ENCODE results near the gene MIER2. TPM values are rescaled to one million over a fixed set of nuclear protein-coding genes. Genes with fewer than 3 reads are reported as not detected.
"Not testable (repeated sequence)": the region's sequence is repeated elsewhere in the genome, so short reads cannot be mapped to it uniquely, and the experiment has no call there.

The MIER2 gene
- total and polyA plus RNA-seq, 5 donors: 14.7 to 23.1 (median 16.5) TPM

DNA sequence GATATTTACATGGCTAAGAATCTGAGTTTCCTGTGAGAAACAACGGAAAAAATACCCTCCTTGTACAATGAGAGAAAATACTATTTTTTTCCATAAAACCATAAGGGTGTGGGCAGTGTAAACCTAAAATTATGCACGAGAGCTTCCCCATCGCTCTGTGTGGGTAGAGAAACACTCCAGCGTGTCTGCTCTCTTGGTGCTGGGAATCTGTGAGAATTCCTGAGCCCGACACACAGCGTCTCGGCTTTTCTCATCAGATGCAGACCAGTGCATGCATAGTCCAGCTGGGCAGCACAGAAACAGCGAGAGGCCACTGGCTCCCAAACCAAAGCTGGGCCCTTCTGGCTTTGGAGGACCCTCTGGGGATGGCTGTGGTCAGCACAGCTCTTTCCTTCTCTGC, 65.4 kb downstream of the MIER2 start:
- H3K4me3 ChIP-seq (ENCODE audit: low read length): no peak overlapping the region
- no peaks in the 10 kb centered on the region for H3K9me3 ChIP-seq (ENCODE audit: control insufficient read depth, low read length)
- intact Hi-C loops (cut with DNase I): no loop called here
- DNase-seq: no peak
- no peaks in the 10 kb centered on the region for H3K4me1 ChIP-seq (ENCODE audit: control insufficient read depth, insufficient read depth, low read length)
- WGBS: 80% methylated on average over 8 of the region's 8 CpGs
- no peaks in the 10 kb centered on the region for H3K27me3 ChIP-seq (ENCODE audit: control insufficient read depth, insufficient read depth)
- no peak for ATAC-seq
- H3K27ac ChIP-seq (ENCODE audit: low read length): no peak overlapping the region

DNA sequence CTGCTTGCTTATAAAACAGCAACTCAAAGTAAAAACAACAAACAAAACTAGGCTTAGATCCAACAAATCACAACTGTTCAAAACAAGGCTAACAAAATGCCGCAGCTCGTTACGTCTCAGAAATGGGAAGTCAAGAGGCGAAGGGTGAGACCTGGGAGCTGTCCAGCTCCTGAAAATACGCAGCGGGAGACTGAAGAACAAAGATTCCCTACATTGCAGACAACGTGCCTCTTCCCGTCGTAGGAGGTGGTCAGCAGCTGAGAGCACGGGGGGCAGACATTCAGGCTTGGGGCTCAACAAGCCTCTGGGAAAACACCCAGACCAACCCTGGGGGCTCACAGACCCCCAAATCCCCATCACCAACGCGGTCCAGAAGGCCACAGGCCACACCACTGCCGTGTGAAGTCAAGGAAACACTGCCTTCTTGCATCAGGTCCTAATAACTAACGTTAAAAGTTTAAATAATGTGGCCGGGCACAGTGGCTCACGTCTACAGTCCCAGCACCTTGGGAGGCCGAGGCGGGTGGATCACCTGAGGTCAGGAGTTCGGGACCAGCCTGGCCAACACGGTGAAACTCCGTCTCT, 66.9 kb downstream of the MIER2 start:
- WGBS: 33% methylated on average over 21 of the region's 21 CpGs
- no peak for ATAC-seq

DNA sequence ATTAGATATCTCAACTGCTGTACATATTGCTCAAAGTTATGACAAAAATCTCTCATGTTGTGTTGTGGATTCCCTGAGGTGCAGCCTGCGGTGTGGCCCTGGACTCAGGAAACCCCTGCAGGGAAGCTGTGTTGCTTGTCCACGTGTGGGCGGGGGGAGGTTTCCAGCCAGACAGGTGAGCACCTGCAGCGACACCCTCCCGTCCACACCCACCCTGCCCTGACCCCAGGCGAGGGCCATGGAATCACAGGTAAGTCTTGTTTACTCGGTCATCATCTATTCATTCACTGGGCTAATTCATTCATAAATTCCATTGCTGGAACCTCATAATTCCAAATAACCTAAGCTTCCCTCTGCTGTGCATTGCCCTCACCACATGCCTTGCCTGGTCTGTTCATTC, 67.5 kb downstream of the MIER2 start:
- no peak overlapping the region for H3K4me3 ChIP-seq (ENCODE audit: low read length)
- H3K27me3 ChIP-seq (ENCODE audit: control insufficient read depth, insufficient read depth): no peaks in the 10 kb centered on the region
- no peaks in the 10 kb centered on the region for H3K9me3 ChIP-seq (ENCODE audit: control insufficient read depth, low read length)
- ATAC-seq (no peak), DNase-seq (no peak)
- H3K4me1 ChIP-seq (ENCODE audit: control insufficient read depth, insufficient read depth, low read length): no peaks in the 10 kb centered on the region
- H3K27ac ChIP-seq (ENCODE audit: low read length): no peak overlapping the region
- WGBS: 73% methylated on average over 7 of the region's 7 CpGs
- intact Hi-C loops (cut with DNase I): no loop called here

More for the DNA sequence above, 66.9 kb downstream of the MIER2 start:
- intact Hi-C loops (cut with DNase I): no loop called here
- no peaks in the 10 kb centered on the region for H3K9me3 ChIP-seq (ENCODE audit: control insufficient read depth, low read length)
- H3K27ac ChIP-seq (ENCODE audit: low read length): no peak overlapping the region
- DNase-seq: no peak
- H3K4me3 ChIP-seq (ENCODE audit: low read length): no peak overlapping the region
- H3K27me3 ChIP-seq (ENCODE audit: control insufficient read depth, insufficient read depth): no peaks in the 10 kb centered on the region
- no peaks in the 10 kb centered on the region for H3K4me1 ChIP-seq (ENCODE audit: control insufficient read depth, insufficient read depth, low read length)

DNA sequence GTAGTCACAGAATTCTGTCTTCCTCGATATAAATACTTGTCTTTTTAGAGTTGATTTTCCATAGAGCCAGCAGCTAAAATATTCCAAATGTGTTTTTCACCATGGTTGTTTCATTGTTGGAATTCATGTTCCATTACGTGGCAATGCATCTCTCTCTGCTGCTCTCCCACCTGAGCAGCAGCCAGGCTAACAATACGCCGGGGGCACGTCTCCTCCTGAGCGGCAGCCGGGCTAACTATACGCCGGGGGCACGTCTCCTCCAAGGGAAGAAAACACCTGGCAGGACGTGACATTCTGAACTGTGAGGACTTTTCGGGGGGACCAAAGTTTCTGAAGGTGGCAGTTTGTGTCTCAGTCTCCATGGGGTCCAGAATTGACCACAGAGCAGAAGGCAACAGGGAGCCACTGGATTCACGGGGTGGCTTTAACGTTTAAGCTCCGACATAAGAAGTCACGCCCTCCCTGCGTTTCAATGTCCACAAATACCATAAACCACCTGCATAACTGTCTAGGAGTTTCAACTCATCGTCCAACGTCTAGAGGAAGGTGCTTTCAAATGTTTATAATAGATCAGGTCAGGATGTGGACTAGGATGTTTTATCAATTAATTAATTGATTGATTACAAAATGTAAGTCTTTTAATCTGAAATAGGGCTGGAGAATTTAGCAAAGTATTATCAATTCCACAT, 68.5 kb downstream of the MIER2 start:
- H3K4me1 ChIP-seq (ENCODE audit: control insufficient read depth, insufficient read depth, low read length): no peaks in the 10 kb centered on the region
- H3K9me3 ChIP-seq (ENCODE audit: control insufficient read depth, low read length): no peaks in the 10 kb centered on the region
- ATAC-seq (no peak), DNase-seq (no peak)
- no peak overlapping the region for H3K27ac ChIP-seq (ENCODE audit: low read length)
- no peak overlapping the region for H3K4me3 ChIP-seq (ENCODE audit: low read length)
- intact Hi-C loops (cut with DNase I): no loop called here
- no peaks in the 10 kb centered on the region for H3K27me3 ChIP-seq (ENCODE audit: control insufficient read depth, insufficient read depth)
- 84% methylated on average over 19 of the region's 19 CpGs for WGBS

DNA sequence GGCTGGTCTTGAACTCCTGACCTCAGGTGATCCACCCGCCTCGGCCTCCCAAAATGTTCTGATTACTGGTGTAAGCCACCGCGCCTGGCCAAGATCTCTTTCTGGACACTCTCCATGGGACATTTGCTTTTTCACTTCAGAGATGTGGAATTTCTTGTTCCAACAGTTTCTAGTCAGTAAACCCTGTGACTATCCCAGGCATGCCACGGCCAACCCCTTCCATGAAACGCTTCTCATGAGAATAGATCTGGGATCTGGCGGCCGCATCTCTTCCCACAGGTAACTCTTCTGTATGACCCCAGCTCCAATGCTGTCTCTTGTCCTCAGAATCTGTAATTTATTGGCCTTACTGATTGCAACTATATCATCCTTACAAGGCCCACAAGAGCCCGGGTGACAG, 69.6 kb downstream of the MIER2 start:
- intact Hi-C loops (cut with DNase I): no loop called here
- DNase-seq (no peak), ATAC-seq (no peak)
- 88% methylated on average over 9 of the region's 9 CpGs for WGBS
- Histone ChIP-seq H3K4me3 (ENCODE audit: low read length) (no peak overlapping the region), H3K9me3 (ENCODE audit: control insufficient read depth, low read length) (no peaks in the 10 kb centered on the region), H3K27me3 (ENCODE audit: control insufficient read depth, insufficient read depth) (no peaks in the 10 kb centered on the region), H3K27ac (ENCODE audit: low read length) (no peak overlapping the region), H3K4me1 (ENCODE audit: control insufficient read depth, insufficient read depth, low read length) (no peaks in the 10 kb centered on the region)

DNA sequence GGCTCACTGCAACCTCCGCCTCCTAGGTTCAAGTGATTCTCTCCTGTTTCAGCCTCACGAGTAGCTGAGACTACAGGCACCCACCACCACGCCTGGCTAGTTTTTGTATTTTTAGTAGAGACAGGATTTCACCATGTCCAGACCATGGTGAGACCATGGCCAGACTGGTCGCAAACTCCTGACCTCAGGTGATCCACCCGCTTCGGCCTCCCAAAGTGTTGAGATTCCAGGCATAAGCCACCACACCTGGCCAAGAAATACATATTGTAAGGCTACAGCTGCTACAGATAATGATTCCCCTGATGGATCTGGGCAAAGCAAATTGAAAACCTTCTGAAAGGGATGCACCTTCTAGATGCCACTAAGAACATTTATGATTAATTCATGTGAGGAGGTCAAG, 71.2 kb downstream of the MIER2 start:
- intact Hi-C loops (cut with DNase I): no loop called here
- whole genome bisulfite sequencing: 83% methylated on average over 6 of the region's 6 CpGs
- H3K27ac ChIP-seq (ENCODE audit: low read length): no peak overlapping the region
- no peaks in the 10 kb centered on the region for H3K4me1 ChIP-seq (ENCODE audit: control insufficient read depth, insufficient read depth, low read length)
- no peaks in the 10 kb centered on the region for H3K27me3 ChIP-seq (ENCODE audit: control insufficient read depth, insufficient read depth)
- no peak for ATAC-seq
- H3K4me3 ChIP-seq (ENCODE audit: low read length): no peak overlapping the region
- no peak for DNase-seq
- no peaks in the 10 kb centered on the region for H3K9me3 ChIP-seq (ENCODE audit: control insufficient read depth, low read length)

DNA sequence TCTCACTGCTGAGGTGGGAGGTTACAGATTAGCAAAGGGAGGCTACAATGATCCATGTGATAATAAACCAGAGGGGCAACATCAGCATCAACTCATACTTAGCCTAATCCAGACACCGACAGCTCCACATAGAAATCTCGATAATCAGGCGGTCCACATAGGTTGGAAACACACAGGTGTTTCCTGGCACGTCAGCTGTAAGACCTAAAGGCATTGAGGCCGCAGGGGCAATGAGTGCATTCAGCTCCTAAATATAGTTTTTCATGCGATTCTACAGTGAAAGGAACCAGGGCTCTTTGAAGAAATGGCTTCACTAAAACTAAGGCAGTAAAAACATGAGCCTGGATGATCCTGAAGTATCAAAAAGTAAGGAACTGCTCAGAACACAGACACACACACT, 72.7 kb downstream of the MIER2 start:
- DNase-seq (no peak), ATAC-seq (no peak)
- Histone ChIP-seq H3K9me3 (ENCODE audit: control insufficient read depth, low read length) (no peaks in the 10 kb centered on the region), H3K4me1 (ENCODE audit: control insufficient read depth, insufficient read depth, low read length) (no peaks in the 10 kb centered on the region), H3K27ac (ENCODE audit: low read length) (no peak overlapping the region), H3K4me3 (ENCODE audit: low read length) (no peak overlapping the region), H3K27me3 (ENCODE audit: control insufficient read depth, insufficient read depth) (no peaks in the 10 kb centered on the region)
- 52% methylated on average over 6 of the region's 6 CpGs for WGBS
- intact Hi-C loops (cut with DNase I): no loop called here

DNA sequence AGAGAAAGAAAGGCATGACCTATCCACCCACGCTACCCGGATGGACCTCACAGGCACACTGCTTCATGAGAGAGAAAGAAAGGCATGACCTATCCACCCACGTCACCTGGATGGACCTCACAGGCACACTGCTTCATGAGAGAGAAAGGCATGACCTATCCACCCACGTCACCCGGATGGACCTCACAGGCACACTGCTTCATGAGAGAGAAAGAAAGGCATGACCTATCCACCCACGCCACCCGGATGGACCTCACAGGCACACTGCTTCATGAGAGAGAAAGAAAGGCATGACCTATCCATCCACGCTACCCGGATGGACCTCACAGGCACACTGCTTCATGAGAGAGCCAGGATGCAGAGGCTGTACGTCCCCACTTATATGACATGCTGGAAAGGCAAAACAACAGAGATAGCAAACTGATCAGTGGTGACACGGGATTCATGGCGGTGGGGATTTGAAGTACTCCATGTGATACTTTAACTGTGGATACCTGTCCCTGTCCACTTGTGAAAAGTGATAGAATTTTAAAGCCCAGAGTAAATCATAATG, 73.8 kb downstream of the MIER2 start:
- intact Hi-C loops (cut with DNase I); H3K4me1 ChIP-seq (ENCODE audit: control insufficient read depth, insufficient read depth, low read length); H3K4me3 ChIP-seq (ENCODE audit: low read length); H3K9me3 ChIP-seq (ENCODE audit: control insufficient read depth, low read length); ATAC-seq; DNase-seq; H3K27ac ChIP-seq (ENCODE audit: low read length); H3K27me3 ChIP-seq (ENCODE audit: control insufficient read depth, insufficient read depth): not testable (repeated sequence)
- 73% methylated on average over 12 of the region's 12 CpGs for WGBS

DNA sequence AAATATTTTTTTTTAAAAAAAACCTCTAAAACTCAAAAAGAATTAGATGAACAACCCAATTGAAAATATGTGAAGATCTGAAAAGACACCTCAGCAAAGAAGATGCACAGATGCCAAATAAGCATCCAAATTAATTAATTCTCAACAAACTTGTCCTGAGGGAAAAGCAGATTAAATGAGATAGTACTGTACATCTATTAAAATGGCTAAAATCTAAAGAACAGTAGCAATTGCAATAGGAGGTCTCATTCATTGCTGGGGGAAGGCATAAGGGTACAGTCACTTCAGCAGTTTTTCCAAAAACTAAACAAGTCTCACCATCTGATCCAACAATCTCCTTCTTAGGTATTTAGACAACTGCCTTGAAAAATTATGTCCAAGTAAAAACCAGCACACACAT, 75.4 kb downstream of the MIER2 start:
- no peaks in the 10 kb centered on the region for H3K4me1 ChIP-seq (ENCODE audit: control insufficient read depth, insufficient read depth, low read length)
- H3K9me3 ChIP-seq (ENCODE audit: control insufficient read depth, low read length): no peaks in the 10 kb centered on the region
- no peak for DNase-seq
- no peak overlapping the region for H3K4me3 ChIP-seq (ENCODE audit: low read length)
- no peak for ATAC-seq
- no peak overlapping the region for H3K27ac ChIP-seq (ENCODE audit: low read length)
- intact Hi-C loops (cut with DNase I): no loop called here
- H3K27me3 ChIP-seq (ENCODE audit: control insufficient read depth, insufficient read depth): no peaks in the 10 kb centered on the region

DNA sequence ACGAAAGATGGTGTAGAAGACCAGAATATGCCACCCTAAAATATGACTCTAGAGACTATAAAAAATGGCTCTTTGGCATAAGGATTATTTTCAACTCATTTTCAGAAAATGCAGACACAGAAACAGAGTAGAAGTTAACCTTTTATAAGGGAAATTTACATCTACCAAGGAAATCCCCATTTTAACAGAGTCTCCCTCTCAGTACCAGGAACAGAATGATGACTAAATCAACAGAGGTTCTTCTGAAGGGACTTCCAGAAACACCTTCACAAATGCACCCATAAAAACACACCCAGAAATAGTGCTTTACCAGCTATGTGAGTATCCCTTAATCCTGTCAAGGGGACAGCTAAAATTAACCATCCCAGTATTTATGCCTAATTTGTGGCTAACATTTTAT, 82.5 kb downstream of the MIER2 start:
- no peak overlapping the region for H3K27ac ChIP-seq (ENCODE audit: low read length)
- no peaks in the 10 kb centered on the region for H3K4me1 ChIP-seq (ENCODE audit: control insufficient read depth, insufficient read depth, low read length)
- no peak for ATAC-seq
- H3K9me3 ChIP-seq (ENCODE audit: control insufficient read depth, low read length): no peaks in the 10 kb centered on the region
- 86% methylated on average over 1 of the region's 1 CpG for WGBS
- H3K27me3 ChIP-seq (ENCODE audit: control insufficient read depth, insufficient read depth): no peaks in the 10 kb centered on the region
- DNase-seq: no peak
- intact Hi-C loops (cut with DNase I): no loop called here
- H3K4me3 ChIP-seq (ENCODE audit: low read length): no peak overlapping the region

DNA sequence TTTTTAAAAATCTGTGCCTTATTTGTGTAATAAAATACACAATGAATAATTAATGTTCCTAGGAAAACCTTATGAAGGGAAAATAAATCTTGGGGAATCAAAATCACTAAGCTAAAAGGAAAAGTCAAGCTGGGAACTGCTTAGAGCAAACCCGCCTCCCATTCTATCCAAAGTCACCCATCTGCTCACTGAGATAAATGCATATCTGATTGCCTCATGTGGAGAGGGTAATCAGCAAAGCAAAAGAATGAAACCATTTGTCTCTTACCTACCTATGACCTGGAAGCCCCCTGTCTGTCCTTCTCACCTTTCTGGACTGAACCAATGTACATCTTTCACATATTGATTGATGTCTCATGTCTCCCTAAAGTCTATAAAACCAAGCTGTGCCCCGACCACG, 87.8 kb downstream of the MIER2 start:
- H3K27me3 ChIP-seq (ENCODE audit: control insufficient read depth, insufficient read depth); ATAC-seq; H3K4me3 ChIP-seq (ENCODE audit: low read length); H3K9me3 ChIP-seq (ENCODE audit: control insufficient read depth, low read length); H3K27ac ChIP-seq (ENCODE audit: low read length); H3K4me1 ChIP-seq (ENCODE audit: control insufficient read depth, insufficient read depth, low read length); DNase-seq; intact Hi-C loops (cut with DNase I): not testable (repeated sequence)
- WGBS: 71% methylated on average over 3 of the region's 3 CpGs
